ENCODE data around the gene WFDC10B. TPM values are rescaled to one million over a fixed set of nuclear protein-coding genes. Genes with fewer than 3 reads are reported as not detected.
A peak's percentile ranks its signal among the peaks of the same experiment; 100 is the strongest.
"Not testable (repeated sequence)": the region's sequence is repeated elsewhere in the genome, so short reads cannot be mapped to it uniquely, and the experiment has no call there.

Gene WFDC10B
- not detected for total RNA-seq

DNA sequence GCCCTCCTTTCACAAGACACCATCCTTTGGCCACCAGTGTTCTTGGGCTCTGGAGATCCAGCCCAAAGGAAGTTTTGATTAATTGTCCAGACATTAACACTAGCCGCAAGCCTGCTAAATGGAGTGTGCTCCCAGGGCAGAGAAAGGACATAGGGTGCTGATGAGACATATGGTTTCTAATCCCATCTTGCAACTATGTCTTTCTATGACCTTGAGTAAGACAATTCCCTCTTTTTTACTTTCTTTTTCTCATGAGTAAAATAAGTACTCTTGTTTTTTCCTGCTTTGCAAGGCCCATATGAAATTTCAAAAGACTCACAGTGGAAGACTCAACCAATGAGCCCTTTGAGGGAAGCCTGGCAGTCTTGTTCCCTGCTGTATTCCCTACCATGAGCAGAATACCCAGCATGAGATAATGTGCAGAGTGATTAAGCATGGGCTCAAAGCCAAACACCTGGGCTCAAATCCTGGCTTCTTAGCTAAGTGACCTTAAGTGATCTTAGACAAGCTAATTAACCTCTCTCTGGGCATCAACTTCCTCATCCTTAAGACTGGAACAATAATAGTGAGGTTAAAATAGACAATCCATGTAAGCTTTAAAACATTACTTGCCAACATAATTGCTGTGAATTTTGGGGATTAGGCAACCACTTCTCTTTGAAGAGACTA lies at the start of gene WFDC10B:
Gene WFDC10B (minus strand): TSS at position 51 of the 669 bp plus-strand sequence. CDS start 19,027 bp downstream, outside the sequence.
- CTCF ChIA-PET = no interaction called here

DNA sequence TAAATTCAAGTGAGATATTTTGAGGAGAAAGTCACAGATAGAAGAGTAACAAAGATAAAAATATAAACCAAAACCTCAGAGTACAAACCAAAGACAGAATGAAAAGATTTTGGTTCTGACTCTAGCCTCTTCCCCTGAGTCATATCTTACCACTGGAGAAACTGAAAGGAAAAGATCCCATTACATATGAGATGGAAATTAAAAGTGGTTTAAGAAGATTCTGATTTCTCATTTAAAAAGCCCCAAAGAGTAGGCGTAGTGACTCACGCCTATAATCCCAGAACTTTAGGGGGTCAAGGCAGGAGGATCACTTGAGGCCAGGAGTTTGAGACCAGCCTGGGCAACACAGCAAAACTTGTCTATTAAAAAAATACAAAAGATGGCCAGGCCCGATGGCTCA lies 47.9 kb upstream of the WFDC10B start:
- CTCF ChIA-PET = no interaction called here
- intact Hi-C loops (cut with micrococcal nuclease) = loop anchor here (1.0 to 5.0 kb wide), 3 partner anchors 141 to 650 kb away; partner anchors contain the start of gene SDC4
- peaks cover 26% of the 10 kb centered on the region for H3K4me1 Mint-ChIP-seq (ENCODE audit: low read depth)
- DNase-seq = peak; percentile 53
- H3K27me3 Mint-ChIP-seq (ENCODE audit: low read depth) = peaks cover 16% of the 10 kb centered on the region
- H3K9me3 Mint-ChIP-seq = peaks cover 8% of the 10 kb centered on the region
- no peak overlapping the region for H3K4me3 Mint-ChIP-seq
- H3K27ac Mint-ChIP-seq = no peak overlapping the region
- no peaks in the 10 kb centered on the region for H3K36me3 Mint-ChIP-seq (ENCODE audit: low read depth)

More for the DNA sequence above, at the start of gene WFDC10B:
- H3K4me3 Mint-ChIP-seq = no peak within 1 kb of the TSS
- H3K9me3 Mint-ChIP-seq = no peaks in the 10 kb centered on the region
- H3K36me3 Mint-ChIP-seq (ENCODE audit: low read depth) = no peaks in the 10 kb centered on the region
- no peak within 1 kb of the TSS for H3K27ac Mint-ChIP-seq
- DNase-seq = no peak
- H3K4me1 Mint-ChIP-seq (ENCODE audit: low read depth) = no peaks in the 10 kb centered on the region
- intact Hi-C loops (cut with micrococcal nuclease) = no loop called here
- peaks cover 22% of the 10 kb centered on the region for H3K27me3 Mint-ChIP-seq (ENCODE audit: low read depth)

DNA sequence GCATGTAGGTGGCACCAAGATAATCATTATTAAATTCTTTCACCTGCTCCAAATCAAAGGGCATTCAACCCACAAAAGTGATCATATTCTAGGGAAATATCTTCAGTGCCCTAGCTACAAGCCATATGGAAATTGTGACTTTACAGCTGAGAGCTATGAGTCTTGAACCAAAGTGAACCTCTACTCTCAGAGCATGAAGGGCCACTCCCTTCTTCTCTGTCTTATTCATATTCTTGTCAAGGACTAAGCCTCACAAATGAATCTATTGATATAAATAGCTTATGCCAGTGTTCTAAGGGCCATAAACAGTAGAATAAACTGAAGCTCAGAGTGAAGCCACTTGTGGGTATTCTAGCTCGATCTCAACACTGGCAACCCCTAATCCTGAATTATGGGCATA lies 46.9 kb upstream of the WFDC10B start:
- Mint-ChIP-seq H3K4me1 (ENCODE audit: low read depth) (peaks cover 26% of the 10 kb centered on the region), H3K9me3 (peaks cover 8% of the 10 kb centered on the region), H3K27me3 (ENCODE audit: low read depth) (peaks cover 21% of the 10 kb centered on the region), H3K36me3 (ENCODE audit: low read depth) (no peaks in the 10 kb centered on the region), H3K4me3 (no peak overlapping the region), H3K27ac (no peak overlapping the region)
- DNase-seq = no peak
- CTCF ChIA-PET = interaction anchor here (2.9 kb wide), 1 partner anchor 20 kb away, joined by 20 read pairs; no protein-coding TSS in a partner anchor
- intact Hi-C loops (cut with micrococcal nuclease) = loop anchor here (1.0 to 5.0 kb wide), 2 partner anchors 140 to 651 kb away; no protein-coding TSS in a partner anchor

DNA sequence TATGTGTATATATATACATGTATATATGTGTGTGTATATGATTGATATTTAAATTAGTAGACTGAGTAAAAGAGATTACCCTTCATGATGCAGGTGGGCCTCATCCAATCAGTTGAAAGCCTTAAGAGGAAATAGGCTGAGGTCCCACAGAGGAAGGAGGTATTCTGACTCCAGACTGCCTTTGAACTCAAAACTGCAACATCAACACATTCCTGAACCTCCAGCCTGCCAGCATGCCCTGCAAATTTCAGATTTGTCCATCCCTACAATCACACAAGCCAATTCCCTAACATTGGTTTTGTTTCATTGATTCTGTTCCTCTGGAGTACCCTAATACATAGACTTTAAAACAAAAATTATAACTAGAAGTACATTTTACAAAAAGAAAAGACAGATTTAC lies 40.2 kb upstream of the WFDC10B start:
- CTCF ChIA-PET = no interaction called here
- Mint-ChIP-seq H3K27me3 (ENCODE audit: low read depth) (peaks cover 18% of the 10 kb centered on the region), H3K4me1 (ENCODE audit: low read depth) (no peaks in the 10 kb centered on the region)

DNA sequence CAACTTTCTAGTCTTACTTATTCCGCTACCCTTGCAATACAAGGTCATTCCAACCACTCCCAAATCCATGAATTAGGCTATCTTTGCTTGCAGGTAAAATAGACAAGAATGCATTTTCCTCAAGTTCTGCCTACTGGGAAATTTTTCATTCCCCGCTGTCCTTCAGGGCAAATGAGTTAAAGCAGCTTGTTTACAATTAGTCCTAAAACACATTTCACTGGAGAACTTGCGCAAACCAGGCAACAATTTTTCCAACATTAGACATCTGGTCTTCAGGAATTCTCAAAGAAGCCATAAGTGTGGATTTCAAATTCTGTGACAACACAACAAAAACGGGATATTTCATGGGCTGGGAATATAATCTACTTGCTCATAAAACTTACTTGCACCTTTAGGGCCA lies 37.8 kb upstream of the WFDC10B start:
- H3K4me1 Mint-ChIP-seq (ENCODE audit: low read depth) = no peaks in the 10 kb centered on the region
- no peak for DNase-seq
- no peaks in the 10 kb centered on the region for H3K9me3 Mint-ChIP-seq
- intact Hi-C loops (cut with micrococcal nuclease) = no loop called here
- peaks cover 11% of the 10 kb centered on the region for H3K27me3 Mint-ChIP-seq (ENCODE audit: low read depth)
- no peak overlapping the region for H3K4me3 Mint-ChIP-seq
- no peaks in the 10 kb centered on the region for H3K36me3 Mint-ChIP-seq (ENCODE audit: low read depth)
- H3K27ac Mint-ChIP-seq = no peak overlapping the region
- CTCF ChIA-PET = interaction anchor here (0.6 kb wide), 2 partner anchors 41 to 118 kb away, joined by 3 to 5 read pairs; no protein-coding TSS in a partner anchor

More for the DNA sequence above, 40.2 kb upstream of the WFDC10B start:
- no peaks in the 10 kb centered on the region for H3K9me3 Mint-ChIP-seq
- intact Hi-C loops (cut with micrococcal nuclease) = no loop called here
- H3K27ac Mint-ChIP-seq = no peak overlapping the region
- no peaks in the 10 kb centered on the region for H3K36me3 Mint-ChIP-seq (ENCODE audit: low read depth)
- no peak for DNase-seq
- no peak overlapping the region for H3K4me3 Mint-ChIP-seq

DNA sequence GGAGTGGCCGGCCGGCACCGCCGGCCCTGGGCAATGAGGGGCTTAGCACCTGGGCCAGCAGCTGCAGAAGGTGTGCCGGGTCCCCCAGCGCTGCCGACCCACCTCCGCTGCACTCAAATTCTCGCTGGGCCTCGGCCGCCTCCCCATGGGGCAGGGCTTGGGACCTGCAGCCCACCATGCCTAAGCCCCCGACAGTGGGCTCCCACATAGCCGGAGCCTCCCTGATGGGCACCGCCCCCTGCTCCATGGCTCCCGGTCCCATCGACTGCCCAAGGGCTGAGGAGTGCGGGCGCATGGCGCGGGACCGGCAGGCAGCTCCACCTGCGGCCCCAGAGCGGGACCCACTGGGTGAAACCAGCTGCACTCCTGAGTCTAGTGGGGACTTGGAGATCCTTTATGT lies 31.2 kb upstream of the WFDC10B start:
- Mint-ChIP-seq H3K36me3 (ENCODE audit: low read depth) (peaks cover 3% of the 10 kb centered on the region), H3K27me3 (ENCODE audit: low read depth) (peaks cover 25% of the 10 kb centered on the region), H3K9me3 (peaks cover 13% of the 10 kb centered on the region), H3K4me3 (no peak overlapping the region), H3K4me1 (ENCODE audit: low read depth) (no peaks in the 10 kb centered on the region), H3K27ac (no peak overlapping the region)
- intact Hi-C loops (cut with micrococcal nuclease) = no loop called here
- no peak for DNase-seq
- CTCF ChIA-PET = interaction anchor here (0.7 kb wide), 1 partner anchor 81 kb away, joined by 3 read pairs; no protein-coding TSS in a partner anchor

DNA sequence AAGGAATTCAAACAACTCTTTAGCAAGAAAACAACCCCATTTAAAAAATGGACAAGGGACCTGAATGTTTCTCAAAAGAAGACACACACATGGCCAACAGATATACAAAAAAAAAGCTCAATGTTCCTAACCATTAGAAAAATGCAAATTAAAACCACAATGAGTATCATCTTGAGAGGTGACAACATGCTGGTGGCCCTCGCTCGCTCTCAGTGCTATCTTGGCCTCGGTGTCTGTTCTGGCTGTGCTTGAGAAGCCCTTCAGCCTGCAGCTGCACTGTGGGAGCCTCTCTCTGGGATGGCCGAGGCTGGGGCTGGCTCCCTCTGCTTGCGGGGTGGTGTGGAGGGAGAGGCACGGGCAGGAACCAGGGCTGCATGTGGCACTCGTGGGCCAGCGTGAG lies 30.7 kb upstream of the WFDC10B start:
- CTCF ChIA-PET = interaction anchor here (0.7 to 0.9 kb wide), 2 partner anchors 36 to 82 kb away, joined by 3 read pairs; no protein-coding TSS in a partner anchor
- DNase-seq = no peak
- intact Hi-C loops (cut with micrococcal nuclease) = no loop called here
- H3K4me1 Mint-ChIP-seq (ENCODE audit: low read depth) = no peaks in the 10 kb centered on the region
- peaks cover 15% of the 10 kb centered on the region for H3K9me3 Mint-ChIP-seq
- H3K27ac Mint-ChIP-seq = no peak overlapping the region
- peaks cover 4% of the 10 kb centered on the region for H3K36me3 Mint-ChIP-seq (ENCODE audit: low read depth)
- H3K27me3 Mint-ChIP-seq (ENCODE audit: low read depth) = peaks cover 27% of the 10 kb centered on the region
- H3K4me3 Mint-ChIP-seq = no peak overlapping the region

DNA sequence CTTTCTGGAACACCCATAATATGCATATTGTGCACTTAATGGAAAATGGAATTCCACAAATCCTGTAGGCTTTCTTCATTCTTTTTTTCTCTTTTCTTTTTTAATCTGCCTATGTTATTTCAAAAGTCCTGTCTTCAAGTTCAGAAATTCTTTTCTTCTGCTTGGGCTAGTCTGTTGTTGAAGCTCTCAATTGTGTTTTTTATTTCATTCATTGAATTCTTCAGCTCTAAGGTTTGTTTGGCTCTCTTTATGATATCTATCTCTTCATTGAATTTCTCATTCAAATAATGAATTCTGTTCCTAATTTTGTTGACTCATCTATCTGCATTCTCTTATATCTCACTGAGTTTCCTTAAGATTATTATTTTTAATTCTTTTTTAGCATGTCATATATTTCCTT lies 27.4 kb upstream of the WFDC10B start:
- CTCF ChIA-PET = no interaction called here
- H3K27me3 Mint-ChIP-seq (ENCODE audit: low read depth) = peaks cover 23% of the 10 kb centered on the region
- intact Hi-C loops (cut with micrococcal nuclease) = no loop called here

DNA sequence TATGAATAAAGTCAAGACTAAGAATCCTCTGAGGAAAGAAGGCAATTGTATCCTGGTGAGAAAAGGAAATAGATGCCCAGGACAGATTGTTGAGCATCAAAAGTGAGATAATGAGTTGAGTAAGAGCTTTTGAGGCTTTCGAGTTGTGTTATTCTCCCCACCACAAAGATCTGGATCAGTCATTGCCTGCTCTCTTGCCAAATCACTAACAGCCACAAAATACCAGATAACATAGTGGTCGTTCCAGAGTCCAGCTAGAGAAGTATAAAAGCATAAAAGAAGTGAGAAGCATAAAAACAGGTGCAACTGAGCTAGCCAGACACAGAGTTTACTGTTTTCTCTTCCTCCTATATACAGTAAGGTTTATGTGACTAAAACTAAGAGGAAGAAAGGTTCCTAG lies 22.2 kb upstream of the WFDC10B start:
- Mint-ChIP-seq H3K36me3 (ENCODE audit: low read depth) (peaks cover 2% of the 10 kb centered on the region), H3K9me3 (peaks cover 5% of the 10 kb centered on the region), H3K27me3 (ENCODE audit: low read depth) (peaks cover 21% of the 10 kb centered on the region), H3K4me3 (no peak overlapping the region), H3K4me1 (ENCODE audit: low read depth) (no peaks in the 10 kb centered on the region), H3K27ac (no peak overlapping the region)
- intact Hi-C loops (cut with micrococcal nuclease) = no loop called here
- CTCF ChIA-PET = no interaction called here
- DNase-seq = no peak

More for the DNA sequence above, 27.4 kb upstream of the WFDC10B start:
- Mint-ChIP-seq H3K4me1 (ENCODE audit: low read depth) (no peaks in the 10 kb centered on the region), H3K36me3 (ENCODE audit: low read depth) (peaks cover 4% of the 10 kb centered on the region), H3K9me3 (peaks cover 15% of the 10 kb centered on the region), H3K4me3 (no peak overlapping the region), H3K27ac (no peak overlapping the region)
- DNase-seq = no peak

DNA sequence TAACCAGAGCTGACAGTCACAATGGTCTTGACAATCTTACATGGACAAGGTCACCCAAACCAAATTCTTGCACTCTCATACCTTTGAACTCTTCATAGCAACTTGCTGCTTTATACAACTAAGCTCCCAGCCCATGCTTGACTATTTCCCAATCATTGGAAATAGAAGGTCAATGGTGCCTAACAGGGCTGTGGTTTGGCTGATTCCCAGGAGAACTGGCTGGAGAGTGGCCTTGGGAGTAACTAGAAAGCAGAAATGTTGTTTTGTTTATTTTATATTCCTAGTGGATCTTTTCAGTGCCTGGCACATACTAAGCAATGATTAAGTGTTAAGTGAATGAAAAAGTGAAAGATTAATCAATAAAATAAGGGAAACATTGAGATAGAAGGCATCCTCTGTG lies 20.3 kb upstream of the WFDC10B start:
- H3K27me3 Mint-ChIP-seq (ENCODE audit: low read depth) = peaks cover 18% of the 10 kb centered on the region
- H3K27ac Mint-ChIP-seq = no peak overlapping the region
- no peak overlapping the region for H3K4me3 Mint-ChIP-seq
- CTCF ChIA-PET = interaction anchor here (1.6 kb wide), 1 partner anchor 46 kb away, joined by 7 read pairs; no protein-coding TSS in a partner anchor
- no peak for DNase-seq
- no peaks in the 10 kb centered on the region for H3K36me3 Mint-ChIP-seq (ENCODE audit: low read depth)
- no peaks in the 10 kb centered on the region for H3K4me1 Mint-ChIP-seq (ENCODE audit: low read depth)
- H3K9me3 Mint-ChIP-seq = no peaks in the 10 kb centered on the region
- intact Hi-C loops (cut with micrococcal nuclease) = no loop called here

DNA sequence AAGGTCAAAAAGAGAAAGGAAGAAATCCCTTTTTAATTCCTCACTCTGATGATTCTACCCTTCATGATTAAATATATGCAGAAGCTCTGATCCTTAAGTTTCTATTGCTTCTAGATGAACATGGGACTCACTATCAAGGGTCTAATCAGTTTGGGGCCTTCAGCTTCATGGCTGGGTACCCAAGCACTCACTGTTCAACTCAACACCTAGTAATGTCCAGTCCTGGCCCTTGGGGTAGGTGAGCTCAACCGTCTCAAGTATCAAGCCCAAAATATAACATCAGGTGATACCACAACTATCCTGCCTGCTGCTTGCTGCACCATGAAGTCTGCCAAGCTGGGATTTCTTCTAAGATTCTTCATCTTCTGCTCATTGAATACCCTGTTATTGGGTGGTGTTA lies 17.2 kb upstream of the WFDC10B start, which contains the start of gene SPINT4:
Gene SPINT4 (plus strand): TSS at position 301 of the 400 bp plus-strand sequence. CDS start 21 bp downstream, at position 322.
- Mint-ChIP-seq H3K4me1 (ENCODE audit: low read depth) (no peaks in the 10 kb centered on the region), H3K36me3 (ENCODE audit: low read depth) (no peaks in the 10 kb centered on the region), H3K27me3 (ENCODE audit: low read depth) (peaks cover 27% of the 10 kb centered on the region), H3K9me3 (peaks cover 1% of the 10 kb centered on the region), H3K27ac (no peak within 1 kb of the TSS), H3K4me3 (no peak within 1 kb of the TSS)
- intact Hi-C loops (cut with micrococcal nuclease) = no loop called here
- CTCF ChIA-PET = no interaction called here
- no peak for DNase-seq

DNA sequence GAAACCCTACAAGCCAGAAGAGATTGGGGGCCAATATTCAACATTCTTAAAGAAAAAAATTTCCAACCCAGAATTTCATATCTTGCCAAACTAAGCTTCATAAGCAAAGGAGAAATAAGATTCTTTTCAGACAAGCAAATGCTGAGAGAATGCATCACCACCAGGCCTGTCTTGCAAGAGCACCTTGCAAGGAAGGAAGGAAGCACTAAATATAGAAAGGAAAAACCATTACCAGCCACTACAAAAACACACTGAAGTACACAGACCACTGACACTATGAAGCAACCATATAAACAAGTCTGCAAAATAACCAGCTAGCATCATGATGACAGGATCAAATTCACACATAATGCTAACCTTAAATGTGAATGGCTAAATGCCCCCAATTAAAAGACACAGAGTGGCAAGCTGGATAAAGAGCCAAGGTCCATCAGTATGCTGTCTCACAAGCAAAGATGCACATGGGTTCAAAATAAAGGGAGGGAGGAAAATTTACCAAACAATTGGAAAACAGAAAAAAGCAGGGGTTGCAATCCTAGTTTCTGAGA lies 11.4 kb upstream of the WFDC10B start:
- H3K36me3 Mint-ChIP-seq (ENCODE audit: low read depth); DNase-seq; H3K4me3 Mint-ChIP-seq; H3K27ac Mint-ChIP-seq; CTCF ChIA-PET; H3K9me3 Mint-ChIP-seq; intact Hi-C loops (cut with micrococcal nuclease); H3K4me1 Mint-ChIP-seq (ENCODE audit: low read depth): not testable (repeated sequence)
- H3K27me3 Mint-ChIP-seq (ENCODE audit: low read depth) = peaks cover 27% of the 10 kb centered on the region

DNA sequence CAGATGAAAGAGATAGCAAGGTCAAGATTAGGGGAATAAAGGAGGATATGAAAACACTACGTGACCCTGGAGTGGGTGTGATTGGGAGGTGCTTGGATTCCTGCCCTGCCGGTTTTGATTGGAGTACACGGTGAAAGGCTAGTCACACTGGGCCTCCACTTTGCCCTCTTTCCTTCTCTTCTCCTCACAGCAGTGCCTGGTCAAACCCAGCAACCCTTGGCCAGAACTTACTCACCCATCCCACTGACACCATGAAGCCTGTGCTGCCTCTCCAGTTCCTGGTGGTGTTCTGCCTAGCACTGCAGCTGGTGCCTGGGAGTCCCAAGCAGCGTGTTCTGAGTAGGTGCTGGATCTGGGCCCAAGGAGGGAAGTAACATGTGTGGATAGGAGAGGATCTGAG lies 2.9 kb downstream of the WFDC10B start, which contains the start of gene WFDC13:
Gene WFDC13 (plus strand): TSS at position 166 of the 400 bp plus-strand sequence. CDS start 86 bp downstream, at position 252.
- intact Hi-C loops (cut with micrococcal nuclease) = no loop called here
- H3K36me3 Mint-ChIP-seq (ENCODE audit: low read depth) = no peaks in the 10 kb centered on the region
- no peaks in the 10 kb centered on the region for H3K4me1 Mint-ChIP-seq (ENCODE audit: low read depth)
- DNase-seq = no peak
- CTCF ChIA-PET = no interaction called here
- H3K27me3 Mint-ChIP-seq (ENCODE audit: low read depth) = peaks cover 16% of the 10 kb centered on the region
- H3K9me3 Mint-ChIP-seq = no peaks in the 10 kb centered on the region
- H3K4me3 Mint-ChIP-seq = no peak within 1 kb of the TSS
- H3K27ac Mint-ChIP-seq = no peak within 1 kb of the TSS
